HUES6 (cell line): Measurements from ENCODE around the gene DPYSL5.

Experiments
- H3K27ac ChIP-seq: 2 replicates; pipeline ENCODE4 v1.7.0; 2013; ENCODE audit warnings: low read depth, mild to moderate bottlenecking, low read length, inconsistent platforms
- H3K27me3 ChIP-seq: 2 replicates; pipeline ENCODE4 v1.6.1; 2013; ENCODE audit warnings: low read length; ENCODE audit not compliant: control insufficient read depth, insufficient read depth
- H3K36me3 ChIP-seq: 2 replicates; pipeline ENCODE4 v1.6.1; 2013; ENCODE audit warnings: low read length; ENCODE audit not compliant: control insufficient read depth, insufficient read depth
- H3K4me1 ChIP-seq: 2 replicates; pipeline ENCODE4 v1.6.1; 2013; ENCODE audit warnings: low read length; ENCODE audit not compliant: control insufficient read depth, insufficient read depth
- H3K4me3 ChIP-seq: 2 replicates; pipeline ENCODE4 v1.5.1; 2013; ENCODE audit warnings: low read depth, low read length
- H3K9ac ChIP-seq: one replicate; pipeline ENCODE4 v1.6.1; 2013; ENCODE audit warnings: mild to moderate bottlenecking, low read length
- H3K9me3 ChIP-seq: 2 replicates; pipeline ENCODE4 v1.6.1; 2013; ENCODE audit warnings: low read depth, low read length; ENCODE audit not compliant: control insufficient read depth, insufficient read depth

Gene DPYSL5

GRCh38 chr2:26855466-26855865 is 7.5 kb downstream of the DPYSL5 start:
- H3K27ac ChIP-seq, result no peak overlapping the region
- H3K9me3 ChIP-seq, result no peaks in the 10 kb centered on the region
- H3K4me1 ChIP-seq, result no peaks in the 10 kb centered on the region
- H3K9ac ChIP-seq, result no peak overlapping the region
- H3K27me3 ChIP-seq, result peaks cover 62% of the 10 kb centered on the region
- H3K36me3 ChIP-seq, result no peaks in the 10 kb centered on the region
- no peak overlapping the region for H3K4me3 ChIP-seq

GRCh38 chr2:26859622-26860021 is 11.7 kb downstream of the DPYSL5 start:
- Histone ChIP-seq H3K9me3 (no peaks in the 10 kb centered on the region), H3K4me1 (no peaks in the 10 kb centered on the region), H3K27ac (no peak overlapping the region), H3K9ac (no peak overlapping the region), H3K36me3 (no peaks in the 10 kb centered on the region), H3K4me3 (no peak overlapping the region), H3K27me3 (peaks cover 49% of the 10 kb centered on the region)

- H3K4me1 ChIP-seq, result no peaks in the 10 kb centered on the region
- H3K9ac ChIP-seq, result no peak overlapping the region
- H3K9me3 ChIP-seq, result no peaks in the 10 kb centered on the region
- peaks cover 50% of the 10 kb centered on the region for H3K27me3 ChIP-seq
- no peak overlapping the region for H3K4me3 ChIP-seq
- H3K36me3 ChIP-seq, result no peaks in the 10 kb centered on the region
- no peak overlapping the region for H3K27ac ChIP-seq
Observed at GRCh38 chr2:26860211-26860850, 12.4 kb downstream of the DPYSL5 start.

- Histone ChIP-seq H3K36me3 (no peaks in the 10 kb centered on the region), H3K9ac (no peak overlapping the region), H3K4me1 (no peaks in the 10 kb centered on the region), H3K9me3 (no peaks in the 10 kb centered on the region), H3K27ac (no peak overlapping the region), H3K4me3 (no peak overlapping the region), H3K27me3 (peaks cover 51% of the 10 kb centered on the region)
Observed at GRCh38 chr2:26861610-26862224, 13.8 kb downstream of the DPYSL5 start.

GRCh38 chr2:26864226-26864625 is 16.3 kb downstream of the DPYSL5 start:
- Histone ChIP-seq H3K27ac (no peak overlapping the region), H3K9me3 (no peaks in the 10 kb centered on the region), H3K36me3 (no peaks in the 10 kb centered on the region)

GRCh38 chr2:26864646-26865045 is 16.7 kb downstream of the DPYSL5 start:
- Histone ChIP-seq H3K27ac (no peak overlapping the region), H3K36me3 (no peaks in the 10 kb centered on the region), H3K9ac (no peak overlapping the region), H3K4me3 (no peak overlapping the region), H3K4me1 (no peaks in the 10 kb centered on the region), H3K9me3 (no peaks in the 10 kb centered on the region), H3K27me3 (peaks cover 48% of the 10 kb centered on the region)

More at GRCh38 chr2:26864226-26864625, 16.3 kb downstream of the DPYSL5 start:
- Histone ChIP-seq H3K9ac (no peak overlapping the region), H3K27me3 (peaks cover 53% of the 10 kb centered on the region), H3K4me3 (no peak overlapping the region), H3K4me1 (no peaks in the 10 kb centered on the region)

GRCh38 chr2:26870585-26871095 is 22.7 kb downstream of the DPYSL5 start:
- H3K27me3 ChIP-seq, result peaks cover 39% of the 10 kb centered on the region
- H3K4me3 ChIP-seq, result no peak overlapping the region
- no peaks in the 10 kb centered on the region for H3K36me3 ChIP-seq
- H3K9ac ChIP-seq, result no peak overlapping the region
- no peaks in the 10 kb centered on the region for H3K4me1 ChIP-seq
- no peak overlapping the region for H3K27ac ChIP-seq
- no peaks in the 10 kb centered on the region for H3K9me3 ChIP-seq

- no peak overlapping the region for H3K4me3 ChIP-seq
- H3K27me3 ChIP-seq, result peaks cover 30% of the 10 kb centered on the region
- H3K4me1 ChIP-seq, result no peaks in the 10 kb centered on the region
- H3K9me3 ChIP-seq, result no peaks in the 10 kb centered on the region
- no peak overlapping the region for H3K9ac ChIP-seq
- no peak overlapping the region for H3K27ac ChIP-seq
- H3K36me3 ChIP-seq, result no peaks in the 10 kb centered on the region
Observed at GRCh38 chr2:26873286-26873983, 25.5 kb downstream of the DPYSL5 start.

- no peaks in the 10 kb centered on the region for H3K36me3 ChIP-seq
- no peak overlapping the region for H3K9ac ChIP-seq
- H3K27ac ChIP-seq, result no peak overlapping the region
- H3K9me3 ChIP-seq, result no peaks in the 10 kb centered on the region
- peaks cover 30% of the 10 kb centered on the region for H3K27me3 ChIP-seq
- no peak overlapping the region for H3K4me3 ChIP-seq
- no peaks in the 10 kb centered on the region for H3K4me1 ChIP-seq
Observed at GRCh38 chr2:26874514-26874913, 26.6 kb downstream of the DPYSL5 start.

- Histone ChIP-seq H3K9ac (no peak overlapping the region), H3K27me3 (peaks cover 28% of the 10 kb centered on the region), H3K4me3 (no peak overlapping the region), H3K9me3 (no peaks in the 10 kb centered on the region), H3K36me3 (no peaks in the 10 kb centered on the region), H3K4me1 (no peaks in the 10 kb centered on the region), H3K27ac (no peak overlapping the region)
Observed at GRCh38 chr2:26875065-26875634, 27.2 kb downstream of the DPYSL5 start.

- Histone ChIP-seq H3K27me3 (peaks cover 26% of the 10 kb centered on the region), H3K9me3 (no peaks in the 10 kb centered on the region), H3K27ac (no peak overlapping the region), H3K4me1 (no peaks in the 10 kb centered on the region), H3K9ac (no peak overlapping the region), H3K4me3 (no peak overlapping the region), H3K36me3 (no peaks in the 10 kb centered on the region)
Observed at GRCh38 chr2:26875808-26876207, 27.9 kb downstream of the DPYSL5 start.
